ENCODE results near the gene SCGB3A1. TPM values are rescaled to one million over a fixed set of nuclear protein-coding genes. Genes with fewer than 3 reads are reported as not detected.

The SCGB3A1 gene
- total RNA-seq, 1 donor, result not detected

- DNase-seq (ENCODE audit: low read depth), result no peak
- TF ChIP-seq, protein P1, sequence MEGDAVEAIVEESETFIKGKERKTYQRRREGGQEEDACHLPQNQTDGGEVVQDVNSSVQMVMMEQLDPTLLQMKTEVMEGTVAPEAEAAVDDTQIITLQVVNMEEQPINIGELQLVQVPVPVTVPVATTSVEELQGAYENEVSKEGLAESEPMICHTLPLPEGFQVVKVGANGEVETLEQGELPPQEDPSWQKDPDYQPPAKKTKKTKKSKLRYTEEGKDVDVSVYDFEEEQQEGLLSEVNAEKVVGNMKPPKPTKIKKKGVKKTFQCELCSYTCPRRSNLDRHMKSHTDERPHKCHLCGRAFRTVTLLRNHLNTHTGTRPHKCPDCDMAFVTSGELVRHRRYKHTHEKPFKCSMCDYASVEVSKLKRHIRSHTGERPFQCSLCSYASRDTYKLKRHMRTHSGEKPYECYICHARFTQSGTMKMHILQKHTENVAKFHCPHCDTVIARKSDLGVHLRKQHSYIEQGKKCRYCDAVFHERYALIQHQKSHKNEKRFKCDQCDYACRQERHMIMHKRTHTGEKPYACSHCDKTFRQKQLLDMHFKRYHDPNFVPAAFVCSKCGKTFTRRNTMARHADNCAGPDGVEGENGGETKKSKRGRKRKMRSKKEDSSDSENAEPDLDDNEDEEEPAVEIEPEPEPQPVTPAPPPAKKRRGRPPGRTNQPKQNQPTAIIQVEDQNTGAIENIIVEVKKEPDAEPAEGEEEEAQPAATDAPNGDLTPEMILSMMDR (IDR thresholded peaks at IDR 0.05; ENCODE audit: insufficient read depth, low read length), result no peak
- H3K4me3 ChIP-seq (ENCODE audit: low read depth, low read length), result no peak overlapping the region
Measured at GRCh38 chr5:180589771-180590542, 1.3 kb downstream of the SCGB3A1 start.

DNA sequence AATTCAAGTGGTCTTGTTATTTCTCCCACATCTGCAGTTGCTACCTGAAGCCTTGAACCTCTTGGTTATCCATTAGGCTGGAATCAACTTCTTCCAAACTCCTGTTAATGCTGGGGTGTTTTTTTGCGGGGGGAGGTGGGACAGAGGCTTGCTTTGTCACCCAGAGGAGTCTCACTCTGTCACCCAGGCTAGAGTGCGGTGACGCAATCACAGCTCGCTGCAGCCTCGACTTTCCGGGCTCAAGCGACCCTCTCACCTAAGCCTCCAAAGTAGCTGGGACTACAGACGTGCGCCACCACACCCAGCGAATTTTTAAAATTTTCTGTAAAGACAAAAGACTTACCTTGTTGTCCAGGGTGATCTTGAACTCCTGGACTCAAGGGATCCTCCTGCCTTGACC is 4.4 kb downstream of the SCGB3A1 start:
- no peak overlapping the region for H3K4me3 ChIP-seq (ENCODE audit: low read depth, low read length)
- TF ChIP-seq, protein P1 (IDR thresholded peaks at IDR 0.05; ENCODE audit: insufficient read depth, low read length), result no peak
- no peak for DNase-seq (ENCODE audit: low read depth)

DNA sequence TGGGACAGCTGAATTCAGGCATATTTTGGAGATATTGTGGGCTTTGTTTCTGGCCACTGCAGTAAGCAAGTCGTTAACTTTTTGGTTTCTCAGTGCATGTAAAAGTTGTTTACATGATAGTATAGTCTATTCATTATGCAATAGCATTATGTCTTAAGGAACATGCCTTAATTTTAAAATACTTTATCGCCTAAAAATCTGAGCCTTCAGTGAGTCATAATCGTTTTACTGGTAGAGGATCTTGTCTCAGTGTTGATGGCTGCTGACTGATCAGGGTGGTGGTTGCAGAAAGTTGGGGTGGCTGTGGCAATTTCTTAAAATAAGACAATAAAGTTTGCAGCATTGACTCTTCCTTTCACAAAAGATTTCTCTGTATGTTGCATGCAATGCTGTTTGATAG is 5.1 kb downstream of the SCGB3A1 start:
- no peak for DNase-seq (ENCODE audit: low read depth)
- TF ChIP-seq, protein P1 (IDR thresholded peaks at IDR 0.05; ENCODE audit: insufficient read depth, low read length), result no peak
- no peak overlapping the region for H3K4me3 ChIP-seq (ENCODE audit: low read depth, low read length)

- H3K4me3 ChIP-seq (ENCODE audit: low read depth, low read length), result no peak overlapping the region
- TF ChIP-seq, protein P1 (IDR thresholded peaks at IDR 0.05; ENCODE audit: insufficient read depth, low read length), result no peak
- no peak for DNase-seq (ENCODE audit: low read depth)
Measured at GRCh38 chr5:180583738-180584137, 7.6 kb downstream of the SCGB3A1 start.

GRCh38 chr5:180580681-180581080 is 10.6 kb downstream of the SCGB3A1 start:
- TF ChIP-seq, protein P1 (IDR thresholded peaks at IDR 0.05; ENCODE audit: insufficient read depth, low read length), result no peak
- no peak for DNase-seq (ENCODE audit: low read depth)
- H3K4me3 ChIP-seq (ENCODE audit: low read depth, low read length), result no peak overlapping the region

- DNase-seq (ENCODE audit: low read depth), result peak; percentile 59
- no peak overlapping the region for H3K4me3 ChIP-seq (ENCODE audit: low read depth, low read length)
- TF ChIP-seq, protein P1 (IDR thresholded peaks at IDR 0.05; ENCODE audit: insufficient read depth, low read length), result no peak
Measured at GRCh38 chr5:180575571-180575970, 15.7 kb downstream of the SCGB3A1 start.

GRCh38 chr5:180568914-180569313 is 22.4 kb downstream of the SCGB3A1 start:
- H3K4me3 ChIP-seq (ENCODE audit: low read depth, low read length), result no peak overlapping the region
- TF ChIP-seq, protein P1 (IDR thresholded peaks at IDR 0.05; ENCODE audit: insufficient read depth, low read length), result no peak
- no peak for DNase-seq (ENCODE audit: low read depth)

All from fibroblast of the aortic adventitia (primary cell).